DOHH2 (cell line): ENCODE measurements around the gene PHF21A.
"Not testable (repeated sequence)": the region's sequence is repeated elsewhere in the genome, so short reads cannot be mapped to it uniquely, and the experiment has no call there.

Source experiments
- H3F3A ChIP-seq: fragments of 200-600 bp; sonication (generic), shearing (Covaris generic); 2 replicates; pipeline ENCODE4 v1.6.0; 2016; ENCODE audit warnings: antibody characterized with exemption, mild to moderate bottlenecking; ENCODE audit not compliant: control insufficient read depth, insufficient read depth
- H3K27ac ChIP-seq: fragments of 200-600 bp; sonication (generic); 2 replicates; pipeline ENCODE4 v1.5.1; 2014; ENCODE audit warnings: low read depth, mild to moderate bottlenecking, low read length, moderate library complexity
- H3K27me3 ChIP-seq: fragments of 200-600 bp; sonication (generic); 2 replicates; pipeline ENCODE4 v1.6.1; 2014; ENCODE audit warnings: mild to moderate bottlenecking, low read length, mixed read lengths; ENCODE audit not compliant: control insufficient read depth
- H3K36me3 ChIP-seq: fragments of 200-600 bp; sonication (generic); 2 replicates; pipeline ENCODE4 v1.6.1; 2014; ENCODE audit warnings: mild to moderate bottlenecking, low read length, moderate library complexity, mixed read lengths; ENCODE audit not compliant: control insufficient read depth
- H3K4me1 ChIP-seq: fragments of 200-600 bp; sonication (generic); 2 replicates; pipeline ENCODE4 v1.6.1; 2014; ENCODE audit warnings: mild to moderate bottlenecking, low read length, mixed read lengths; ENCODE audit not compliant: control insufficient read depth
- H3K4me2 ChIP-seq: fragments of 200-600 bp; sonication (generic); 2 replicates; pipeline ENCODE4 v1.6.0; 2014; ENCODE audit warnings: mild to moderate bottlenecking, low read length, moderate library complexity
- H3K4me3 ChIP-seq: fragments of 200-600 bp; sonication (generic); 2 replicates; pipeline ENCODE4 v1.5.1; 2014; ENCODE audit warnings: mild to moderate bottlenecking, low read length, mixed read lengths
- H3K79me2 ChIP-seq: fragments of 200-600 bp; sonication (generic); 2 replicates; pipeline ENCODE4 v1.6.1; 2014; ENCODE audit warnings: mild to moderate bottlenecking, low read length, mixed read lengths; ENCODE audit not compliant: control insufficient read depth
- H3K9me2 ChIP-seq: fragments of 200-600 bp; sonication (generic); replicated peaks from 2 replicates; pipeline ENCODE4 v1.6.1; 2014; ENCODE audit warnings: mild to moderate bottlenecking, low read length, mixed read lengths; ENCODE audit not compliant: control insufficient read depth
- H3K9me3 ChIP-seq: fragments of 200-600 bp; sonication (generic); 2 replicates; pipeline ENCODE4 v1.6.1; 2014; ENCODE audit warnings: antibody characterized with exemption, low read length, mixed read lengths; ENCODE audit not compliant: control insufficient read depth, insufficient read depth
- H4K20me1 ChIP-seq: fragments of 200-600 bp; sonication (generic); 2 replicates; pipeline ENCODE4 v1.6.0; 2014; ENCODE audit warnings: low read depth, mild to moderate bottlenecking, antibody characterized with exemption, low read length, moderate library complexity; ENCODE audit not compliant: control insufficient read depth, insufficient read depth
- EZH2phosphoT487 ChIP-seq: fragments of 200-600 bp; sonication (generic); IDR thresholded peaks from 2 replicates; pipeline ENCODE4 v1.6.1; 2017; ENCODE audit warnings: borderline replicate concordance, mild to moderate bottlenecking, antibody characterized with exemption, low read length, moderate library complexity, mixed read lengths
- TF ChIP-seq, protein P1 (sequence below): fragments of 200-600 bp; sonication (generic); IDR thresholded peaks from one replicate; pipeline ENCODE4 v1.5.1; 2014; ENCODE audit warnings: antibody characterized with exemption, mild to moderate bottlenecking, low read depth, low read length; ENCODE audit not compliant: poor library complexity, severe bottlenecking

PHF21A gene

DNA sequence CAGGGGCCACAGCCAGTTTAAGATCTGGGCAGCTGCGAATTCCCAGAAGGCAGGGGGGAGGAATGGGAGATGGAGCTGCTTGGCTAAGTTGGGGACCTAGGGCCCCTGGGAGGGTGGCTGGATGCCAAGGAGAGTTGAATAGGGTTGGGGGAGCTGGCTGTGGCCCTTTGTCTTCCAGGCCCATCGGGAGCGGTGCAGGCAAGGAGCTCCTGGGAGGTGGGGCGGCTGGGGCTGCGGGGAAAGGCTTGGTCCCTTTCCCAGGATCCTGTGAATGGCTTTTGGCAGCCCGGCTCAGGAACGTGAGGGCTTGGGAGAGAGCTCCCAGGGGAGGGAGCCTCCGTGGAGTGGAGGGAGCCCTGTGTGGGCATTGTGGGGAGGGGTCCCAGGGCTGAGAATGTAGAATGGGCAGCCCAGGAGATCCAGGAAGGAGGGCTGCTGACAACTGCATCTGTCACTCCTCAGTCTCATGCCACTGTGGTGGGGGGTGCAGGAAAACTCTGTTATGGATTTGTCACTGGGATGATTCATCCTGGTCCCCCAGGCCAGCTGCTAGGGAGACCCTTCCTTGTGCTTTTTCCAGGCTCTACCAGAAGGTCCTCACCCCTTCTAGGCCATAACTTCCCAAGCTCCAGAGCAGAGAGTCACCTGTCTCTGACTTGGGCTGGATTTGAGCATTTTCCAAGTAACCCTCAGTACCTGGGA lies 220.2 kb downstream of the PHF21A start:
- no peak overlapping the region for H3K4me2 ChIP-seq
- no peaks in the 10 kb centered on the region for H3K9me3 ChIP-seq
- no peaks in the 10 kb centered on the region for H3K9me2 ChIP-seq
- peaks cover 37% of the 10 kb centered on the region for H3K27me3 ChIP-seq
- H3K4me3 ChIP-seq, result no peak overlapping the region
- H3K36me3 ChIP-seq, result no peaks in the 10 kb centered on the region
- peaks cover 14% of the 10 kb centered on the region for H3K4me1 ChIP-seq
- H3K79me2 ChIP-seq, result no peaks in the 10 kb centered on the region
- no peaks in the 10 kb centered on the region for H4K20me1 ChIP-seq
- no peaks in the 10 kb centered on the region for H3F3A ChIP-seq
- no peak overlapping the region for H3K27ac ChIP-seq
- TF ChIP-seq, protein P1, sequence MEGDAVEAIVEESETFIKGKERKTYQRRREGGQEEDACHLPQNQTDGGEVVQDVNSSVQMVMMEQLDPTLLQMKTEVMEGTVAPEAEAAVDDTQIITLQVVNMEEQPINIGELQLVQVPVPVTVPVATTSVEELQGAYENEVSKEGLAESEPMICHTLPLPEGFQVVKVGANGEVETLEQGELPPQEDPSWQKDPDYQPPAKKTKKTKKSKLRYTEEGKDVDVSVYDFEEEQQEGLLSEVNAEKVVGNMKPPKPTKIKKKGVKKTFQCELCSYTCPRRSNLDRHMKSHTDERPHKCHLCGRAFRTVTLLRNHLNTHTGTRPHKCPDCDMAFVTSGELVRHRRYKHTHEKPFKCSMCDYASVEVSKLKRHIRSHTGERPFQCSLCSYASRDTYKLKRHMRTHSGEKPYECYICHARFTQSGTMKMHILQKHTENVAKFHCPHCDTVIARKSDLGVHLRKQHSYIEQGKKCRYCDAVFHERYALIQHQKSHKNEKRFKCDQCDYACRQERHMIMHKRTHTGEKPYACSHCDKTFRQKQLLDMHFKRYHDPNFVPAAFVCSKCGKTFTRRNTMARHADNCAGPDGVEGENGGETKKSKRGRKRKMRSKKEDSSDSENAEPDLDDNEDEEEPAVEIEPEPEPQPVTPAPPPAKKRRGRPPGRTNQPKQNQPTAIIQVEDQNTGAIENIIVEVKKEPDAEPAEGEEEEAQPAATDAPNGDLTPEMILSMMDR, result no peak
- TF ChIP-seq EZH2phosphoT487, result no peak

DNA sequence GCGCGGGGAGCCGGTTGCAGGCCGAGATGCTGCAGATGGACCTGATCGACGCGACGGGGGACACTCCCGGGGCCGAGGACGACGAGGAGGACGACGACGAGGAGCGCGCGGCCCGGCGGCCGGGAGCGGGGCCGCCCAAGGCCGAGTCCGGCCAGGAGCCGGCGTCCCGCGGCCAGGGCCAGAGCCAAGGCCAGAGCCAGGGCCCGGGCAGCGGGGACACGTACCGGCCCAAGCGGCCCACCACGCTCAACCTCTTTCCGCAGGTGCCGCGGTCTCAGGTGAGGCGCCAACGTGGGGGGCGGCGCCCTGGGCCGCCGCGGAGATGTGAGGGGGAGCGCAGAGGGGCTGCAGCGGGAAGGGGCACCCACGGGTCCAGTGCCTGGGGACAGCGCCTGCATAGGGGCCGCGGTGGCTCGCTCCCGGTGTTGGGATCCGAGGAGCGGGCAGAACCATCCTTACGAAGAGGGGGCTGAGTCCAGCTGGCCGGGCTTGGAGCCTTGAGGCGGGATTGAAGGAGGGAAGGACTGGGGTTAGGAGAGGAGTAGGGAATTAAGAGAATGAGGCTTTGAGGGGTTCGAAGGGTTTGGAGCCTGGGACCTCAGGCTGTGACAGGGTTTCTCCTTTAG lies 221.0 kb downstream of the PHF21A start:
- H3K9me3 ChIP-seq, H3K9me2 ChIP-seq, H3K27ac ChIP-seq, H3K36me3 ChIP-seq, H3K79me2 ChIP-seq, H3F3A ChIP-seq, H4K20me1 ChIP-seq: not testable (repeated sequence)
- H3K4me2 ChIP-seq, result peak overlapping the region; percentile 82
- H3K4me3 ChIP-seq, result peak overlapping the region; percentile 73
- peaks cover 12% of the 10 kb centered on the region for H3K4me1 ChIP-seq
- peak; percentile 22; the same call in 1 of the 2 replicates for TF ChIP-seq EZH2phosphoT487
- peaks cover 37% of the 10 kb centered on the region for H3K27me3 ChIP-seq

DNA sequence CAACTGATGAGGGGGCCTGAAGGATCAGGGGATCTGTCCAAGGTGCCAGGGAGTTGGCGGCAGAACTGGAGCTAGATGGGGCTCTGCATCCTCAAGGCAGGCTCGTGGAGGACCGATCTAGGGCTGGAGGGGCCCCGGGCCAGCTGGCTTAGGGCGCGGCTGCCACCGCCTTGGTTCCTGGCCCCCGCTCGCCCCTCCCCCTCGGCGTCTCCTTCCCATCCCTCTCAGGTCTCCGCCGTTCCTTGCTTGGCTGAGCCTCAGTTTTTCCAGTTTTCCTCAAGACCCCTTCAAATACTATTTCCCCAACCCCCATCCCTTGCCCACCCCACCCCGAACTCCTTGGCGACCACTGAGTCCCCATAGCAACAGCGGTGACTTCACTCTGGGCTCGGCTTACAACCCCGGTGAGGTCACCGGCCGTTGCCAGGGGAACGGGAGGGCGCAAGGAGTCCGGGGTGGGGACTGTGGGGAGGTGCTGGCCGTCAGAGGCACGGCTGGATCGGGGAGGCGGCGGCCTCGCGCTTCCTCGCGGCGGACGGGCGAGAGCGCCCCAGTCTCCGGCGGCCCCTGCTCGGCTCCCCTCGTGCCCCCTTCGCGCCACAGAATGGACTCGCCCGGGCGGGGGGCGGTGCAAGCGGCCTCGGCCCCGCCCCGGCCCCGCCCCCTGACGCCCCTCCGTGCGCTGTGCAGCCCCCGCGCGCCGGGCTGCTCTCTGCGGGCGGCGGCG lies 221.6 kb downstream of the PHF21A start:
- Histone ChIP-seq H3K4me1 (peaks cover 12% of the 10 kb centered on the region), H3K27ac (no peak overlapping the region), H3K4me2 (peak overlapping the region; percentile 82), H3F3A (no peaks in the 10 kb centered on the region), H3K36me3 (no peaks in the 10 kb centered on the region), H3K9me2 (no peaks in the 10 kb centered on the region), H3K27me3 (peaks cover 37% of the 10 kb centered on the region), H4K20me1 (no peaks in the 10 kb centered on the region), H3K4me3 (peak overlapping the region; percentile 73), H3K9me3 (no peaks in the 10 kb centered on the region), H3K79me2 (no peaks in the 10 kb centered on the region)
- TF ChIP-seq, protein P1, result no peak
- TF ChIP-seq EZH2phosphoT487, result no peak

DNA sequence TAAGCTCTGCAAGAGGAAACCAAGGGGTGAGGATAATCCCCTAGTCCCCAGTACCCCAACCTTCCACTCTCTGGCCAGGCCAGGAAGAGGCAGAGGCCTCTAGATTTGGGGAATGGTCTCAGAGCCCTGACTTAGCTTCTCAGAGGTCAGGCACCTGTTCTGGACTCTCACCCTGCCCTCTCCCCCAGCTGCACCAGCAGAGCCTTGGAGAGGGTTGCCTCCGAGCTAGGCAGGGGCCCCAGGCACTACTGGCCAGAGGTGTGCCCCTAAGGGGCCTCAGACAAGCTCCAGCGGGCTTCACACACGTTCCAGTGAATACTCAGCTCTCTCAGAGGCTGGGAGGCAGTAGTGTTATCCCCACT lies 222.2 kb downstream of the PHF21A start:
- no peaks in the 10 kb centered on the region for H3K9me3 ChIP-seq
- H3K27ac ChIP-seq, result no peak overlapping the region
- peak overlapping the region; percentile 73 for H3K4me3 ChIP-seq
- no peaks in the 10 kb centered on the region for H3F3A ChIP-seq
- H3K27me3 ChIP-seq, result peaks cover 37% of the 10 kb centered on the region
- no peaks in the 10 kb centered on the region for H4K20me1 ChIP-seq
- peak overlapping the region; percentile 82 for H3K4me2 ChIP-seq
- peaks cover 12% of the 10 kb centered on the region for H3K4me1 ChIP-seq
- H3K36me3 ChIP-seq, result no peaks in the 10 kb centered on the region
- H3K9me2 ChIP-seq, result no peaks in the 10 kb centered on the region
- no peak for TF ChIP-seq EZH2phosphoT487
- TF ChIP-seq, protein P1, result no peak
- no peaks in the 10 kb centered on the region for H3K79me2 ChIP-seq
